ENCODE results near the gene UBE2Q2.
A peak's percentile ranks its signal among the peaks of the same experiment; 100 is the strongest.
"Not testable (repeated sequence)": the region's sequence is repeated elsewhere in the genome, so short reads cannot be mapped to it uniquely, and the experiment has no call there.

Gene UBE2Q2

GRCh38 chr15:75842722-75843677, at the start of gene UBE2Q2:
Gene UBE2Q2 (plus strand): TSS chr15:75843447. CDS start chr15:75843667, 220 bp downstream.
- Histone ChIP-seq H3K27ac (peak within 1 kb of the TSS; percentile 62), H3K27me3 (replicated peaks) (no peaks in the 10 kb centered on the region), H3K36me3 (replicated peaks) (no peaks in the 10 kb centered on the region), H3K4me3 (ENCODE audit: low read depth, low read length) (peak within 1 kb of the TSS; percentile 84)
- peak; percentile 55 for DNase-seq
- peak; percentile 7 for TF ChIP-seq CTCF (IDR thresholded peaks at IDR 0.05; ENCODE audit: low read depth, low read length, missing control alignments)
- in situ Hi-C loops (cut with HindIII; ENCODE audit: low pct_ligation_motif_present, low sequenced_read_pairs) = no loop called here

- Histone ChIP-seq H3K36me3 (replicated peaks) (no peaks in the 10 kb centered on the region), H3K27me3 (replicated peaks) (no peaks in the 10 kb centered on the region), H3K27ac (no peak overlapping the region), H3K4me3 (ENCODE audit: low read depth, low read length) (no peak overlapping the region)
- DNase-seq = no peak
- TF ChIP-seq CTCF (IDR thresholded peaks at IDR 0.05; ENCODE audit: low read depth, low read length, missing control alignments) = no peak
- in situ Hi-C loops (cut with HindIII; ENCODE audit: low pct_ligation_motif_present, low sequenced_read_pairs) = no loop called here
These were observed 46.9 kb upstream of the UBE2Q2 start for GRCh38 chr15:75796321-75796720.

GRCh38 chr15:75797146-75797545, 46.1 kb upstream of the UBE2Q2 start:
- DNase-seq; H3K36me3 ChIP-seq (replicated peaks); H3K4me3 ChIP-seq (ENCODE audit: low read depth, low read length); H3K27me3 ChIP-seq (replicated peaks); in situ Hi-C loops (cut with HindIII; ENCODE audit: low pct_ligation_motif_present, low sequenced_read_pairs); H3K27ac ChIP-seq: not testable (repeated sequence)

GRCh38 chr15:75799190-75799589, 44.1 kb upstream of the UBE2Q2 start:
- no peaks in the 10 kb centered on the region for H3K27me3 ChIP-seq (replicated peaks)
- no peak overlapping the region for H3K4me3 ChIP-seq (ENCODE audit: low read depth, low read length)
- in situ Hi-C loops (cut with HindIII; ENCODE audit: low pct_ligation_motif_present, low sequenced_read_pairs) = no loop called here
- H3K36me3 ChIP-seq (replicated peaks) = no peaks in the 10 kb centered on the region
- no peak overlapping the region for H3K27ac ChIP-seq
- DNase-seq = no peak
- TF ChIP-seq CTCF (IDR thresholded peaks at IDR 0.05; ENCODE audit: low read depth, low read length, missing control alignments) = no peak

GRCh38 chr15:75800409-75800808, 42.8 kb upstream of the UBE2Q2 start:
- H3K36me3 ChIP-seq (replicated peaks); H3K27me3 ChIP-seq (replicated peaks); H3K4me3 ChIP-seq (ENCODE audit: low read depth, low read length); in situ Hi-C loops (cut with HindIII; ENCODE audit: low pct_ligation_motif_present, low sequenced_read_pairs); H3K27ac ChIP-seq; DNase-seq: not testable (repeated sequence)

GRCh38 chr15:75801859-75802593, 41.2 kb upstream of the UBE2Q2 start:
- in situ Hi-C loops (cut with HindIII; ENCODE audit: low pct_ligation_motif_present, low sequenced_read_pairs) = no loop called here
- peak; percentile 88 for TF ChIP-seq CTCF (IDR thresholded peaks at IDR 0.05; ENCODE audit: low read depth, low read length, missing control alignments)
- H3K36me3 ChIP-seq (replicated peaks) = no peaks in the 10 kb centered on the region
- DNase-seq = peak; percentile 57
- peak overlapping the region; percentile 45 for H3K4me3 ChIP-seq (ENCODE audit: low read depth, low read length)
- no peak overlapping the region for H3K27ac ChIP-seq
- no peaks in the 10 kb centered on the region for H3K27me3 ChIP-seq (replicated peaks)

- H3K4me3 ChIP-seq (ENCODE audit: low read depth, low read length); H3K27ac ChIP-seq; H3K36me3 ChIP-seq (replicated peaks); in situ Hi-C loops (cut with HindIII; ENCODE audit: low pct_ligation_motif_present, low sequenced_read_pairs); DNase-seq; H3K27me3 ChIP-seq (replicated peaks): not testable (repeated sequence)
These were observed 35.8 kb upstream of the UBE2Q2 start for GRCh38 chr15:75807486-75807885.

GRCh38 chr15:75808009-75808408, 35.2 kb upstream of the UBE2Q2 start:
- DNase-seq; H3K4me3 ChIP-seq (ENCODE audit: low read depth, low read length); H3K27me3 ChIP-seq (replicated peaks); H3K27ac ChIP-seq; in situ Hi-C loops (cut with HindIII; ENCODE audit: low pct_ligation_motif_present, low sequenced_read_pairs); H3K36me3 ChIP-seq (replicated peaks): not testable (repeated sequence)

Data from brain microvascular endothelial cell (primary cell).